Osteocyte (in vitro differentiated cells): ENCODE results near the gene PRKAR1A. TPM values are rescaled to one million over a fixed set of nuclear protein-coding genes. Genes with fewer than 3 reads are reported as not detected.
A peak's percentile ranks its signal among the peaks of the same experiment; 100 is the strongest.

ENCODE experiments used
- DNase-seq: peaks from one replicate; pipeline ENCODE4 v3.0.0; 2021; ENCODE audit warnings: mixed read lengths; ENCODE audit not compliant: unreplicated experiment; ENCODE audit errors: extremely low spot score
- H3K27ac Mint-ChIP-seq: one replicate; pipeline ENCODE4 v1.8.0; 2021; ENCODE audit warnings: mild to moderate bottlenecking, mixed read lengths; ENCODE audit not compliant: unreplicated experiment
- H3K27me3 Mint-ChIP-seq: one replicate; pipeline ENCODE4 v1.8.0; 2021; ENCODE audit warnings: mixed read lengths; ENCODE audit not compliant: unreplicated experiment
- H3K36me3 Mint-ChIP-seq: one replicate; pipeline ENCODE4 v1.8.0; 2021; ENCODE audit warnings: mixed read lengths; ENCODE audit not compliant: unreplicated experiment
- H3K4me1 Mint-ChIP-seq: one replicate; pipeline ENCODE4 v1.8.0; 2021; ENCODE audit warnings: mixed read lengths; ENCODE audit not compliant: unreplicated experiment
- H3K4me3 Mint-ChIP-seq: one replicate; pipeline ENCODE4 v1.8.0; 2021; ENCODE audit warnings: mild to moderate bottlenecking, moderate library complexity, mixed read lengths; ENCODE audit not compliant: unreplicated experiment
- H3K9me3 Mint-ChIP-seq: one replicate; pipeline ENCODE4 v1.8.0; 2021; ENCODE audit warnings: mixed read lengths; ENCODE audit not compliant: unreplicated experiment
- total RNA-seq: library from RNA; stranded (reverse); gene quantifications from 2 replicates; pipeline ENCODE4 v1.2.1, GENCODE V29; 2021
- TF ChIP-seq, protein P1 (sequence below): fragments of 200-600 bp; sonication (generic); IDR thresholded peaks from 2 replicates; pipeline ENCODE4 v1.5.0; 2021; ENCODE audit warnings: antibody characterized with exemption, mild to moderate bottlenecking, moderate library complexity

Gene PRKAR1A
- total RNA-seq, 1 donor from 2014 or later = 326 TPM

DNA sequence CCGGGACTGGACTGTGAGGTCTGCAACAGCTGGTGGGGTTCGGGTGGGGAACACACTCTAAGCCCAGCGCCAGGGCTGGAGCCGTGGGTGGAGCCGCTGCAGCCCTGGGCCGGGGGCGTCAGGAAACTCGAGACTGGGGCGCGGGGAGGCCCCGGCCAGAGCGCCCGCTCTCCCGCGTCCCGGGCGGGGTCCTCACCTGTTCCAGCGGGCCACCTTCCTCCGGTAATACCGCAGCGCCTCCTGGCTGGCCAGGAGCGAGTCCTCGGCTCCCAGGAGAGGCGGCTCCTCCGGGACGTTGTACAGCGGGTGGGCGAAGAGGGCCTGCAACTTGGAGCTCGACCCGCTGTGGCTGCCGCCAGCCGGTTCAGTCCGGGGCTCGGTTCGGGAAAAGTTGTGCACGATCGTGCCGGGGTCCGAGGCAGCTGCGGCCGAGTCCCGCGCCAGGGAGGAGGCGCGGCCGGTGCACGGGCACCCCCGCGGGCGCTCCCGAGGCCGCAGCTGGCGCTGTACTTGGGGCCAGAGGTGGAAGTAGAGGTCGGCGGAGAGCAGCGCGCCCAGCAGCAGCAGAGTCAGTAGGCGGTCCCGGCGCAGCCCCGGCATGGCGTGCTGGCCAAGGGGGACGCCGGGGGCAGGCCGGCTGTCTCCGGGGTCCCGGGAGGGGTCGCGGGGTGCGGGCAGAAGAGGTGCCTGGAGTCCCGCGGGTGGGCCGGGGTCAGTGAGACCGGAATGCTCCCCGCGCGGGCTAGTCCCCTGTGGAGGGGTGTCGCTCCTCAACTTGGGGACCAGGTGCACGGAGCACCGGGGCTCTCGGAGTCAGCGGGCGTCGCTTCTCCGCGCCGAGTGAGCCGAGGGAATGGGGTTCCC lies 88.1 kb downstream of the PRKAR1A start:
- no peaks in the 10 kb centered on the region for H3K9me3 Mint-ChIP-seq
- H3K27me3 Mint-ChIP-seq = peaks cover 73% of the 10 kb centered on the region
- peaks cover 8% of the 10 kb centered on the region for H3K4me1 Mint-ChIP-seq
- peak; percentile 82 for DNase-seq
- TF ChIP-seq, protein P1, sequence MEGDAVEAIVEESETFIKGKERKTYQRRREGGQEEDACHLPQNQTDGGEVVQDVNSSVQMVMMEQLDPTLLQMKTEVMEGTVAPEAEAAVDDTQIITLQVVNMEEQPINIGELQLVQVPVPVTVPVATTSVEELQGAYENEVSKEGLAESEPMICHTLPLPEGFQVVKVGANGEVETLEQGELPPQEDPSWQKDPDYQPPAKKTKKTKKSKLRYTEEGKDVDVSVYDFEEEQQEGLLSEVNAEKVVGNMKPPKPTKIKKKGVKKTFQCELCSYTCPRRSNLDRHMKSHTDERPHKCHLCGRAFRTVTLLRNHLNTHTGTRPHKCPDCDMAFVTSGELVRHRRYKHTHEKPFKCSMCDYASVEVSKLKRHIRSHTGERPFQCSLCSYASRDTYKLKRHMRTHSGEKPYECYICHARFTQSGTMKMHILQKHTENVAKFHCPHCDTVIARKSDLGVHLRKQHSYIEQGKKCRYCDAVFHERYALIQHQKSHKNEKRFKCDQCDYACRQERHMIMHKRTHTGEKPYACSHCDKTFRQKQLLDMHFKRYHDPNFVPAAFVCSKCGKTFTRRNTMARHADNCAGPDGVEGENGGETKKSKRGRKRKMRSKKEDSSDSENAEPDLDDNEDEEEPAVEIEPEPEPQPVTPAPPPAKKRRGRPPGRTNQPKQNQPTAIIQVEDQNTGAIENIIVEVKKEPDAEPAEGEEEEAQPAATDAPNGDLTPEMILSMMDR = no peak
- H3K4me3 Mint-ChIP-seq = peak overlapping the region; percentile 67
- no peaks in the 10 kb centered on the region for H3K36me3 Mint-ChIP-seq
- H3K27ac Mint-ChIP-seq = no peak overlapping the region

Other genes with a start within 250 kb of the PRKAR1A start
- 2.1 and 2.7 TPM in 2 replicates for gene SLC16A6, start 221.3 kb upstream of the PRKAR1A start, total RNA-seq
- gene ARSG, start 220.9 kb upstream of the PRKAR1A start, total RNA-seq = 8.7 and 8.9 TPM in 2 replicates
- 74.5 and 78.1 TPM in 2 replicates for gene WIPI1, start 54.9 kb upstream of the PRKAR1A start, total RNA-seq
- gene FAM20A, start 88.9 kb downstream of the PRKAR1A start, total RNA-seq = not detected in 2 replicates